Mucosa of rectum (tissue), 2 donors: ENCODE results near the gene ETFA.

Experiments
- H3K27ac ChIP-seq, 2 donors: one replicate each; pipeline ENCODE4 v1.7.0; 2013; ENCODE audit warnings: inconsistent platforms in 2 of 2, low read depth in 2 of 2, low read length in 2 of 2
- H3K27me3 ChIP-seq, 2 donors: one replicate each; pipeline ENCODE4 v1.7.0; 2013; ENCODE audit warnings: low read length in 2 of 2; ENCODE audit not compliant: control insufficient read depth in 2 of 2, insufficient read depth in 2 of 2
- H3K36me3 ChIP-seq, 2 donors: one replicate each; pipeline ENCODE4 v1.7.0; 2013; ENCODE audit warnings: low read length in 2 of 2; ENCODE audit not compliant: control insufficient read depth in 2 of 2, insufficient read depth in 2 of 2
- H3K4me1 ChIP-seq, 2 donors: one replicate each; pipeline ENCODE4 v1.7.0; 2013; ENCODE audit warnings: low read length in 2 of 2, mild to moderate bottlenecking in 1 of 2; ENCODE audit not compliant: control insufficient read depth in 2 of 2, insufficient read depth in 2 of 2
- H3K4me3 ChIP-seq, 2 donors: one replicate each; pipeline ENCODE4 v1.7.0; 2013; ENCODE audit warnings: low read length in 2 of 2
- H3K9ac ChIP-seq, 2 donors: one replicate each; pipeline ENCODE4 v1.7.0; 2013; ENCODE audit warnings: low read length in 2 of 2, low read depth in 1 of 2, mild to moderate bottlenecking in 1 of 2
- H3K9me3 ChIP-seq, 2 donors: one replicate each; pipeline ENCODE4 v1.7.0; 2013; ENCODE audit warnings: low read length in 2 of 2; ENCODE audit not compliant: control insufficient read depth in 2 of 2
- donor health status: healthy.
- donor health status: Normal muscosa, but diverticular disease.

Gene ETFA

GRCh38 chr15:76335307-76336253 lies 24.3 kb upstream of the ETFA start:
- H3K9ac ChIP-seq, result peak overlapping the region in 1 of 2 donors; percentile 32
- H3K27ac ChIP-seq, result peak overlapping the region in 1 of 2 donors; percentile 38
- peaks cover 62 to 67% of the 10 kb centered on the region in 2 donors for H3K27me3 ChIP-seq
- no peaks in the 10 kb centered on the region for H3K36me3 ChIP-seq
- H3K9me3 ChIP-seq, result no peaks in the 10 kb centered on the region
- H3K4me1 ChIP-seq, result peaks cover 36 to 41% of the 10 kb centered on the region in 2 donors
- H3K4me3 ChIP-seq, result peak overlapping the region; percentile 38 to 73

GRCh38 chr15:76334438-76335306 lies 23.4 kb upstream of the ETFA start:
- Histone ChIP-seq H3K27ac (no peak overlapping the region), H3K4me3 (no peak overlapping the region), H3K36me3 (no peaks in the 10 kb centered on the region), H3K4me1 (peaks cover 28 to 31% of the 10 kb centered on the region in 2 donors), H3K9ac (no peak overlapping the region), H3K27me3 (peaks cover 58% of the 10 kb centered on the region in 2 donors), H3K9me3 (no peaks in the 10 kb centered on the region)

- peaks cover 50 to 51% of the 10 kb centered on the region in 2 donors for H3K27me3 ChIP-seq
- peaks cover 24 to 26% of the 10 kb centered on the region in 2 donors for H3K4me1 ChIP-seq
- no peaks in the 10 kb centered on the region for H3K9me3 ChIP-seq
- H3K36me3 ChIP-seq, result no peaks in the 10 kb centered on the region
- H3K27ac ChIP-seq, result no peak overlapping the region
- H3K9ac ChIP-seq, result no peak overlapping the region
- H3K4me3 ChIP-seq, result no peak overlapping the region
Observed at GRCh38 chr15:76333720-76334437, 22.6 kb upstream of the ETFA start.

DNA sequence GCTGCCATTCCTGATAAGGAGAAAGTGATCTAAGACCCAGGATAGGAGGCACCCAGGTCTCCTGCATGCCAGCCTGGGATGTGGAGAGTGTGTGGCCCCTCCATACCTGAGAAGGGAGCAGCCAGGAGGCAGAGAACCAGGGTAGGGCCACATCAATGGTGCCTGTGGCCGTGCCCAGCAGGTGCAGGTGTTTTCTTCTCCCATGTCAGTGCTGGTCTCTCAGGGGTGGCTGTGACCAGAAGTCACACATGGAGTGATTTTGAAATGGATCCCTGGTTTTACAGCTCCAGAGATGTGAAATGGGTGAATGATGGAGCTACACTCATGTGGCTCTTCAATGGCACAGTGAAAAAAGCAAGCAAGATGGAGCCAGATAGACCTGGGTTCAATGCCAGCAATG lies 22.0 kb upstream of the ETFA start:
- no peak overlapping the region for H3K27ac ChIP-seq
- H3K9ac ChIP-seq, result no peak overlapping the region
- H3K27me3 ChIP-seq, result peaks cover 45 to 46% of the 10 kb centered on the region in 2 donors
- no peaks in the 10 kb centered on the region for H3K36me3 ChIP-seq
- no peak overlapping the region for H3K4me3 ChIP-seq
- H3K4me1 ChIP-seq, result peaks cover 22 to 26% of the 10 kb centered on the region in 2 donors
- H3K9me3 ChIP-seq, result no peaks in the 10 kb centered on the region

DNA sequence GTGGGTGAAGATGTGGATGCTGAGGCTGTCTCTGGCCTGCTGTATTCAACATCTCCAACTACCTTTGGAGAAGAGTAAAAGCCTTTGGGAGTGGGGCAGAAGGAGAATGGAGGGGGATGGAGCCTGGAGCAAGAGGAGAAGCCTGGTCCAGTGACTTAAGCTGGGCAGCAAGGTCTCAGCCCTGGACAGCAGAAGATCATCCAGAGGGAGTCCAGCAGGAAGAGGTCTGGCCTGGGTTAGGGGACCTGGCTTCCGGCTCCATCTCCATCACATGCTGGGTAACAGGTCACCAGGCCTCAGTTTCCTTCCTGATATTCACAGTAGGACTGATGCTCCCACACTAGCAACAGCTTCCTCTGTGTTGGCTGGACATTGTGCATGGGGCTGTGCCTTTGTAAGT lies 21.5 kb upstream of the ETFA start:
- H3K27ac ChIP-seq, result no peak overlapping the region
- H3K4me3 ChIP-seq, result no peak overlapping the region
- no peaks in the 10 kb centered on the region for H3K9me3 ChIP-seq
- H3K27me3 ChIP-seq, result peaks cover 41 to 44% of the 10 kb centered on the region in 2 donors
- peaks cover 17 to 22% of the 10 kb centered on the region in 2 donors for H3K4me1 ChIP-seq
- H3K36me3 ChIP-seq, result no peaks in the 10 kb centered on the region
- no peak overlapping the region for H3K9ac ChIP-seq

GRCh38 chr15:76330080-76330680 lies 18.9 kb upstream of the ETFA start:
- Histone ChIP-seq H3K9me3 (no peaks in the 10 kb centered on the region), H3K4me1 (peaks cover 2% of the 10 kb centered on the region in 2 donors), H3K27ac (no peak overlapping the region), H3K36me3 (no peaks in the 10 kb centered on the region), H3K27me3 (peaks cover 16 to 24% of the 10 kb centered on the region in 2 donors), H3K4me3 (no peak overlapping the region), H3K9ac (no peak overlapping the region)

- no peaks in the 10 kb centered on the region for H3K36me3 ChIP-seq
- no peak overlapping the region for H3K9ac ChIP-seq
- H3K27me3 ChIP-seq, result peaks cover 11 to 15% of the 10 kb centered on the region in 2 donors
- H3K4me3 ChIP-seq, result no peak overlapping the region
- H3K27ac ChIP-seq, result no peak overlapping the region
- no peaks in the 10 kb centered on the region for H3K9me3 ChIP-seq
- H3K4me1 ChIP-seq, result no peaks in the 10 kb centered on the region
Observed at GRCh38 chr15:76328958-76329357, 17.7 kb upstream of the ETFA start.

- Histone ChIP-seq H3K9me3 (no peaks in the 10 kb centered on the region), H3K9ac (no peak overlapping the region), H3K4me3 (no peak overlapping the region), H3K27me3 (peaks cover 6 to 9% of the 10 kb centered on the region in 2 donors), H3K27ac (no peak overlapping the region), H3K4me1 (no peaks in the 10 kb centered on the region), H3K36me3 (no peaks in the 10 kb centered on the region)
Observed at GRCh38 chr15:76328106-76328696, 16.9 kb upstream of the ETFA start.
